ENCODE results near the gene MAPK1IP1L. TPM values are rescaled to one million over a fixed set of nuclear protein-coding genes. Genes with fewer than 3 reads are reported as not detected.
"Not testable (repeated sequence)": the region's sequence is repeated elsewhere in the genome, so short reads cannot be mapped to it uniquely, and the experiment has no call there.

The MAPK1IP1L gene
- total RNA-seq, 4 donors from 2014 or later, result 25.3 to 54.0 (median 41.9) TPM

DNA sequence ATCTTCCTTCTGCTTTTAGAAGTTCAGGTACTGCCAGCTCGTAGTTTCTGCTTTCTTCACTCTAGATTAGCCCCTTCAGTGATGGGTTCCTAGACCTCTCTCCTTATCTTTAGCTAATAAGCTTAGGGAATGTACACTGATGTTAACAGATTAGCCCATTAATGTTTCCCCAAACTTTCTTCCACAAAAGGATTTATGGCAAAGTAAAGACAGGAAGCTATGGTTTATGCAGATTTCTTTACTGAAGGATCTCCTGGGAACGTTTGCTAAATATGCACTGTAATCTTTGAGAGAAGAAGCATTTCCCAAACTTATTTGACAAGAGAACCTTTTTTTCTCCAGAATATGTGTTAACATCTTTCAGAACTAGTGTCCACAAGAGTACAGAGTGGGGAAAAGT, 20.3 kb upstream of the MAPK1IP1L start:
- peaks cover 2 to 44% (median 13%) of the 10 kb centered on the region in 4 donors for H3K4me1 ChIP-seq
- TF ChIP-seq, protein P1, sequence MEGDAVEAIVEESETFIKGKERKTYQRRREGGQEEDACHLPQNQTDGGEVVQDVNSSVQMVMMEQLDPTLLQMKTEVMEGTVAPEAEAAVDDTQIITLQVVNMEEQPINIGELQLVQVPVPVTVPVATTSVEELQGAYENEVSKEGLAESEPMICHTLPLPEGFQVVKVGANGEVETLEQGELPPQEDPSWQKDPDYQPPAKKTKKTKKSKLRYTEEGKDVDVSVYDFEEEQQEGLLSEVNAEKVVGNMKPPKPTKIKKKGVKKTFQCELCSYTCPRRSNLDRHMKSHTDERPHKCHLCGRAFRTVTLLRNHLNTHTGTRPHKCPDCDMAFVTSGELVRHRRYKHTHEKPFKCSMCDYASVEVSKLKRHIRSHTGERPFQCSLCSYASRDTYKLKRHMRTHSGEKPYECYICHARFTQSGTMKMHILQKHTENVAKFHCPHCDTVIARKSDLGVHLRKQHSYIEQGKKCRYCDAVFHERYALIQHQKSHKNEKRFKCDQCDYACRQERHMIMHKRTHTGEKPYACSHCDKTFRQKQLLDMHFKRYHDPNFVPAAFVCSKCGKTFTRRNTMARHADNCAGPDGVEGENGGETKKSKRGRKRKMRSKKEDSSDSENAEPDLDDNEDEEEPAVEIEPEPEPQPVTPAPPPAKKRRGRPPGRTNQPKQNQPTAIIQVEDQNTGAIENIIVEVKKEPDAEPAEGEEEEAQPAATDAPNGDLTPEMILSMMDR (IDR thresholded peaks at IDR 0.05), result no peak
- TF ChIP-seq EP300 (IDR thresholded peaks at IDR 0.05) (no peak), POLR2A (IDR thresholded peaks at IDR 0.05) (no peak)
- 33 to 39% methylated on average over 2 of the region's 2 CpGs for WGBS, 2 donors
- H3K27me3 ChIP-seq, result no peaks in the 10 kb centered on the region
- peaks cover 0 to 13% (median 0%) of the 10 kb centered on the region in 3 donors for H3K36me3 ChIP-seq
- no peak for DNase-seq (ENCODE audit: low spot score in 2 of 2)
- H3K27ac ChIP-seq, result no peak overlapping the region
- no peaks in the 10 kb centered on the region for H3K9me3 ChIP-seq
- H3K4me3 ChIP-seq, result no peak overlapping the region

DNA sequence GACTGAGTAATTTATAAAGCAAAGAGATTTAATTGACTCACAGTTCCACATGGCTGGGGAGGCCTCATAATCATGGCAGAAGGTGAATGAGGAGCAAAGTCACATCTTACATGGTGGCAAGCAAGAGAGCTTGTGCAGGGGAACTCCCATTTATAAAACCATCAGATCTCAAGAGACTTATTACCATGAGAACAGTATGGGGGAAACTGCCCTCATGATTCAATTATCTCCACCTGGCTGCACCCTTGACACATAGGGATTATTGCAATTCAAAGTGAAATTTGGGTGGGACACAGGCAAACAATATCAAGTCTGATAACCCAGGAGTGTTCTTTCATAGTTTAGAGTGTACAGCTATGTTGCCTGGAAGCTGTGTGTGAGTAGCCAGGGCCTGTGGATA, 13.5 kb upstream of the MAPK1IP1L start:
- not testable (repeated sequence) for H3K9me3 ChIP-seq; H3K27ac ChIP-seq; DNase-seq (ENCODE audit: low spot score in 2 of 2); H3K4me3 ChIP-seq; H3K27me3 ChIP-seq; H3K4me1 ChIP-seq
- H3K36me3 ChIP-seq, result peaks cover 0 to 36% (median 0%) of the 10 kb centered on the region in 3 donors

DNA sequence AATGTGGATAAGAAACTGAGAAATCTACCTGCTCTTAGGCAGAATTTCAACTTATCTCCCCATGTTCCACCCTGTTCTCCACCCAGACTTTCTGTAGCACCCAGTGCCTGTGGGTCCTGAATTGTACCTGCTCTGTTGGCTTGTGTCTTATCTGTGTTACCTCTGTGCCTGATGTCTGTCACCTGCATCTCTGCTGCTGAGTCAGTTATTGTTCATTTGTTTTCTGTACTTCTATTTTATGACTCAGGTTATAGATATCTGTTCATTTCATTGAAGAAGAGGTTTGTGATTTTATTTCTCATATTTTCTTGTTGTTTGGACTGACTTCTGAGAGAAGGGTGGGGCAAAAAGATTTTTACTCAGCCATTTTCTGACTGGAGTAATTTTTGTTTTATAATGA, 12.7 kb upstream of the MAPK1IP1L start:
- Histone ChIP-seq H3K4me3 (no peak overlapping the region), H3K36me3 (peaks cover 0 to 43% (median 0%) of the 10 kb centered on the region in 3 donors), H3K9me3 (no peaks in the 10 kb centered on the region), H3K27ac (no peak overlapping the region), H3K27me3 (no peaks in the 10 kb centered on the region), H3K4me1 (no peaks in the 10 kb centered on the region)
- DNase-seq (ENCODE audit: low spot score in 2 of 2), result no peak
- TF ChIP-seq EP300 (IDR thresholded peaks at IDR 0.05) (no peak), POLR2A (IDR thresholded peaks at IDR 0.05) (no peak)
- TF ChIP-seq, protein P1 (IDR thresholded peaks at IDR 0.05), result no peak

DNA sequence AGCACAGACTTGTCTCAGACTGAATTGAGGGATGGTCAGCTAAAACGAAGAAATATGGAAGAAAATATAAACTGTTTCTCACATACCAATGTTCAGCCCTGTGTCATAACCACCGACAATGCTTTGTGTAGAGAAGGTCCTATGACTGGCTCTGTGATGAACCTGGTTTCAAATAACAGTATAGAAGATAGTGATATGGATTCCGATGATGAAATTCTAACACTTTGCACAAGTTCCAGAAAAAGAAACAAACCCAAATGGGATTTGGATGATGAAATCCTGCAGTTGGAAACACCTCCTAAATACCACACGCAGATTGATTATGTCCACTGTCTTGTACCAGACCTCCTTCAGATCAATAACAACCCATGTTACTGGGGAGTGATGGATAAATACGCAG, 7.9 kb upstream of the MAPK1IP1L start:
- Histone ChIP-seq H3K27me3 (no peaks in the 10 kb centered on the region), H3K4me1 (no peaks in the 10 kb centered on the region), H3K9me3 (no peaks in the 10 kb centered on the region), H3K27ac (no peak overlapping the region), H3K36me3 (peaks cover 0 to 18% (median 0%) of the 10 kb centered on the region in 3 donors), H3K4me3 (no peak overlapping the region)
- TF ChIP-seq POLR2A (IDR thresholded peaks at IDR 0.05) (no peak), EP300 (IDR thresholded peaks at IDR 0.05) (no peak)
- TF ChIP-seq, protein P1 (IDR thresholded peaks at IDR 0.05), result no peak
- WGBS, 2 donors, result 88 to 95% methylated on average over 5 of the region's 5 CpGs
- no peak for DNase-seq (ENCODE audit: low spot score in 2 of 2)

DNA sequence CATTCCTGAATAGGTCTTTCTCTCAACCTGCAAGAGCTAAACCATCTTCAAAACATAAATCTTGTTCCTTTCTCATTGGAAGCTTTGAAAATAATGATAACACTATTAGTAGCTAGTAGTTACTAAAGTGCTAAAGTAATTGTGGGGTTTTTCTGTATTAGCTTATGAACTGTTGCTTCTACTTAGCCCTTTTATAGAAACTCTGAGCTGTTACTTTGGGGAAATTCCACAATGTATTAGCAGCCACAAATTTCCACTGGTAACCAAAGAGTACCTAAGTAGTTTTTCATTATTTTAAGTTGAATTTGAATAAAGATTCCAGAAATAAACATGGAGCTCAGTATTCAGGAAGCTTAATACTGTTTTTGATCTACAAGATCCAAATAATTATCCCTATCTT, 6.4 kb upstream of the MAPK1IP1L start:
- Histone ChIP-seq H3K4me3 (no peak overlapping the region), H3K27me3 (no peaks in the 10 kb centered on the region), H3K36me3 (peaks cover 0 to 18% (median 0%) of the 10 kb centered on the region in 3 donors), H3K4me1 (no peaks in the 10 kb centered on the region), H3K27ac (no peak overlapping the region), H3K9me3 (no peaks in the 10 kb centered on the region)
- DNase-seq (ENCODE audit: low spot score in 2 of 2), result no peak
- TF ChIP-seq EP300 (IDR thresholded peaks at IDR 0.05), result no peak
- TF ChIP-seq, protein P1 (IDR thresholded peaks at IDR 0.05), result no peak
- TF ChIP-seq POLR2A (IDR thresholded peaks at IDR 0.05), result no peak

All from tibial nerve (tissue), 4 donors.